A549 (cell line): ENCODE data around the gene CTDSPL. TPM values are rescaled to one million over a fixed set of nuclear protein-coding genes. Genes with fewer than 3 reads are reported as not detected.
A peak's percentile ranks its signal among the peaks of the same experiment; 100 is the strongest.
"Not testable (repeated sequence)": the region's sequence is repeated elsewhere in the genome, so short reads cannot be mapped to it uniquely, and the experiment has no call there.

ENCODE experiments used
- ATAC-seq, 2 experiments: fragments of 200-7000 bp in 1 of 2; fragments of >200 bp in 1 of 2; cut with Nextera tagmentation in 1 of 2; cut with Tn5 transposase in 1 of 2; 3 replicates each; pipeline versions ENCODE4 v1.8.0 to v1.9.1; 2018 to 2020; ENCODE audit warnings: mild to moderate bottlenecking in 1 of 2, moderate library complexity in 1 of 2
- CTCF ChIA-PET: fragments of 300-600 bp; sonication (Branson Sonifier 250); formaldehyde crosslinking; extraction: SDS; loops from one replicate; lab custom pipeline; 2021; ENCODE audit warnings: antibody characterized with exemption, inconsistent platforms; lab: Yijun Ruan, JAX
- POLR2A ChIA-PET: fragments of 350-600 bp; formaldehyde crosslinking; extraction: SDS; loops from one replicate; lab custom pipeline; 2021; ENCODE audit warnings: antibody characterized with exemption, inconsistent platforms; lab: Yijun Ruan, JAX
- DNase-seq, 2 experiments: peaks; one replicate each; pipeline versions ENCODE4 v3.0.0 to v3.0.0-alpha.2; 2011 to 2016; ENCODE audit warnings: low read depth in 1 of 2, low spot score in 1 of 2
- FAIRE-seq: peaks from 2 replicates; lab custom pipeline; 2011; peaks lifted over from hg19 to GRCh38; lab: Jason Lieb, UNC
- H3K27ac ChIP-seq, 2 experiments: fragments of >200 bp; sonication (Bioruptor Twin); formaldehyde crosslinking; 3 replicates each; pipeline ENCODE4 v1.5.1; 2016 to 2017
- H3K4me1 ChIP-seq: fragments of >200 bp; sonication (Bioruptor Twin); formaldehyde crosslinking; 3 replicates; pipeline ENCODE4 v1.6.1; 2016
- H3K4me2 ChIP-seq: fragments of >200 bp; sonication (Bioruptor Twin); formaldehyde crosslinking; 3 replicates; pipeline ENCODE4 v1.6.1; 2016
- H3K4me3 ChIP-seq: fragments of >200 bp; sonication (Bioruptor Twin); formaldehyde crosslinking; 3 replicates; pipeline ENCODE4 v1.5.1; 2016
- H3K9me3 ChIP-seq: fragments of >200 bp; sonication (Bioruptor Twin); formaldehyde crosslinking; 3 replicates; pipeline ENCODE4 v1.6.1; 2016
- BHLHE40 ChIP-seq: IDR thresholded peaks from 2 replicates; pipeline ENCODE4 v1.6.1; 2012; ENCODE audit warnings: low read depth, low read length, inconsistent platforms
- CEBPB ChIP-seq, 2 experiments: fragments of >200 bp in 1 of 2; sonication (Bioruptor Twin) in 1 of 2; formaldehyde crosslinking in 1 of 2; IDR thresholded peaks; 2 replicates each; pipeline ENCODE4 v1.6.1; 2012 to 2016
- CTCF ChIP-seq: fragments of >200 bp; sonication (Bioruptor Twin); formaldehyde crosslinking; IDR thresholded peaks from 3 replicates; pipeline ENCODE4 v1.5.1; 2016
- EHMT2 ChIP-seq: fragments of 200-600 bp; sonication (generic); IDR thresholded peaks from 2 replicates; pipeline ENCODE4 v1.6.1; 2016; ENCODE audit warnings: antibody characterized with exemption, low read depth, mild to moderate bottlenecking, moderate library complexity
- ESRRA ChIP-seq: fragments of 150-350 bp; IDR thresholded peaks from 2 replicates; pipeline ENCODE4 v1.6.1; 2014; ENCODE audit warnings: mild to moderate bottlenecking, low read length, borderline replicate concordance
- FOSB ChIP-seq: fragments of 250-450 bp; sonication (Bioruptor Pico); IDR thresholded peaks from 2 replicates; pipeline ENCODE4 v1.5.0; 2020; ENCODE audit warnings: mild to moderate bottlenecking, moderate library complexity
- FOXS1 ChIP-seq: fragments of 250-450 bp; sonication (Bioruptor Pico); IDR thresholded peaks from 2 replicates; pipeline ENCODE4 v1.5.0; 2020; ENCODE audit warnings: mild to moderate bottlenecking, moderate library complexity
- HOXA7 ChIP-seq: fragments of 250-450 bp; sonication (Bioruptor Pico); IDR thresholded peaks from 2 replicates; pipeline ENCODE4 v1.5.0; 2020; ENCODE audit warnings: mild to moderate bottlenecking, moderate library complexity
- JUN ChIP-seq, 2 experiments: fragments of >200 bp; sonication (Bioruptor Twin); formaldehyde crosslinking; IDR thresholded peaks; 2 replicates in 1 of 2; 3 replicates in 1 of 2; pipeline ENCODE4 v1.6.1; 2016 to 2017
- MAFK ChIP-seq: fragments of 450-650 bp; IDR thresholded peaks from 2 replicates; pipeline ENCODE4 v1.6.1; 2014; ENCODE audit not compliant: partially characterized antibody
- NR3C1 ChIP-seq: fragments of >200 bp; sonication (Bioruptor Twin); formaldehyde crosslinking; IDR thresholded peaks from 3 replicates; pipeline ENCODE4 v1.6.1; 2017
- POLR2A ChIP-seq: IDR thresholded peaks from 2 replicates; pipeline ENCODE4 v1.6.1; 2012; ENCODE audit warnings: mild to moderate bottlenecking, low read length
- POLR2AphosphoS2 ChIP-seq: conservative IDR thresholded peaks from 2 replicates; pipeline ENCODE4 v1.6.1; 2012; ENCODE audit warnings: low read length, improper control_type of control experiment, inconsistent platforms
- RAD21 ChIP-seq, 2 experiments: fragments of >200 bp in 1 of 2; sonication (Bioruptor Twin) in 1 of 2; formaldehyde crosslinking in 1 of 2; IDR thresholded peaks in 1 of 2; conservative IDR thresholded peaks in 1 of 2; 2 replicates in 1 of 2; 3 replicates in 1 of 2; pipeline ENCODE4 v1.6.1; 2012 to 2018; ENCODE audit warnings: inconsistent platforms in 1 of 2
- RARB ChIP-seq: fragments of 250-450 bp; sonication (Bioruptor Pico); IDR thresholded peaks from 2 replicates; pipeline ENCODE4 v1.8.0; 2021; ENCODE audit warnings: mild to moderate bottlenecking, moderate library complexity
- SMC3 ChIP-seq: fragments of >200 bp; sonication (Bioruptor Twin); formaldehyde crosslinking; IDR thresholded peaks from 3 replicates; pipeline ENCODE4 v1.6.1; 2018; ENCODE audit warnings: inconsistent platforms
- TP53 ChIP-seq: fragments of 250-450 bp; sonication (Bioruptor Pico); IDR thresholded peaks from 2 replicates; pipeline ENCODE4 v1.5.0; 2021; ENCODE audit warnings: mild to moderate bottlenecking, moderate library complexity
- USF2 ChIP-seq: fragments of 450-650 bp; IDR thresholded peaks from 2 replicates; pipeline ENCODE4 v1.6.1; 2014; ENCODE audit warnings: antibody characterized with exemption
- ZC3H11A ChIP-seq: fragments of 450-650 bp; IDR thresholded peaks from 2 replicates; pipeline ENCODE4 v1.6.1; 2014; ENCODE audit warnings: antibody characterized with exemption, mild to moderate bottlenecking
- WGBS: methylation state at CpG from one replicate; pipeline ENCODE4 v1.1.6; 2017; ENCODE audit errors: missing lambda C conversion rate; 5-methylcytosine and 5-hydroxymethylcytosine counted together
- polyA plus RNA-seq, 4 experiments: library from polyadenylated mRNA; depleted of rRNA in 3 of 4; stranded (reverse); fragments of >200 nt; fragmentation: RNase III in 1 of 4; extraction: RNeasy Plus Mini Kit Qiagen cat#74134 plus additional on column Dnase treatment in 1 of 4; gene quantifications; 2 replicates in 3 of 4; 3 replicates in 1 of 4; pipeline ENCODE4 v1.2.3, GENCODE V29; 2011 to 2017
- TF ChIP-seq, protein P1 (sequence below): fragments of 250-450 bp; sonication (Bioruptor Pico); IDR thresholded peaks from 2 replicates; pipeline ENCODE4 v1.5.0; 2021; ENCODE audit warnings: mild to moderate bottlenecking, moderate library complexity, borderline replicate concordance

CTDSPL gene
- polyA plus RNA-seq, 2 of the 4 experiments (the other 2 are of a cell fraction), result 9.9 to 35.1 TPM

DNA sequence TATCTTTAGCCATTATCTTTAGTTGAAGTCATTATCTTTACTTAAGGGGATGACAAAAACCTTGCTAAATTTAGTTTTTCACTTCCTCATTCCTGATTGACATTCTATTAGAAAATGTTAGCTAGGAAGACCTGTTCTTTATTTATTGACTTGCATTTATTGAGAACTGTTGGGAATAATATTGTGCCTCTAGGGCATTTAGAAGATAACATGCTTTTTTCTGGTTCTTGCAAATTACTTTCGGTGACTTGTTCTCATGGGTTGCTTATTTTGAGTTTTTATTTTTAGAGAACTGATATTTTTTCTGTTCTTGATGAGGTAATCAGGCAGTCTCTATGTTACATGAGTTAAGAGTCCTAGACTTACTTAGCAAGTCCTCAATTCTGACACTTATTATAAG is 48.3 kb upstream of the CTDSPL start:
- Histone ChIP-seq H3K9me3 (no peaks in the 10 kb centered on the region), H3K27ac (no peak overlapping the region), H3K4me3 (no peak overlapping the region), H3K4me2 (no peak overlapping the region), H3K4me1 (no peaks in the 10 kb centered on the region)
- ChIA-PET CTCF (interaction anchor here (0.8 to 3.3 kb wide), 3 partner anchors 9 to 925 kb away, joined by 3 to 17 read pairs (median 3); no protein-coding TSS in a partner anchor), POLR2A (no interaction called here)
- TF ChIP-seq, protein P1, sequence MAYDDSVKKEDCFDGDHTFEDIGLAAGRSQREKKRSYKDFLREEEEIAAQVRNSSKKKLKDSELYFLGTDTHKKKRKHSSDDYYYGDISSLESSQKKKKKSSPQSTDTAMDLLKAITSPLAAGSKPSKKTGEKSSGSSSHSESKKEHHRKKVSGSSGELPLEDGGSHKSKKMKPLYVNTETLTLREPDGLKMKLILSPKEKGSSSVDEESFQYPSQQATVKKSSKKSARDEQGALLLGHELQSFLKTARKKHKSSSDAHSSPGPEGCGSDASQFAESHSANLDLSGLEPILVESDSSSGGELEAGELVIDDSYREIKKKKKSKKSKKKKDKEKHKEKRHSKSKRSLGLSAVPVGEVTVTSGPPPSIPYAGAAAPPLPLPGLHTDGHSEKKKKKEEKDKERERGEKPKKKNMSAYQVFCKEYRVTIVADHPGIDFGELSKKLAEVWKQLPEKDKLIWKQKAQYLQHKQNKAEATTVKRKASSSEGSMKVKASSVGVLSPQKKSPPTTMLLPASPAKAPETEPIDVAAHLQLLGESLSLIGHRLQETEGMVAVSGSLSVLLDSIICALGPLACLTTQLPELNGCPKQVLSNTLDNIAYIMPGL, result no peak
- no peak for TF ChIP-seq FOXS1
- no peak for TF ChIP-seq EHMT2
- TF ChIP-seq FOSB (CRISPR knock-in tag), result no peak
- TF ChIP-seq CTCF, result no peak
- TF ChIP-seq USF2, result no peak
- TF ChIP-seq RARB (CRISPR knock-in tag), result no peak
- TF ChIP-seq POLR2A, result no peak
- no peak for TF ChIP-seq CEBPB (IDR thresholded peaks at IDR 0.05)
- TF ChIP-seq ESRRA, result no peak
- no peak for TF ChIP-seq MAFK
- no peak for TF ChIP-seq NR3C1
- no peak for TF ChIP-seq TP53 (CRISPR knock-in tag)
- TF ChIP-seq POLR2AphosphoS2, result no peak
- no peak for TF ChIP-seq JUN (IDR thresholded peaks at IDR 0.05)
- WGBS, result 93% methylated on average over 1 of the region's 1 CpG
- DNase-seq (no peak), FAIRE-seq (no peak), ATAC-seq (no peak)

GRCh38 chr3:37814547-37814946 is 47.1 kb upstream of the CTDSPL start:
- Histone ChIP-seq H3K4me3 (no peak overlapping the region), H3K9me3 (no peaks in the 10 kb centered on the region), H3K4me2 (no peak overlapping the region), H3K27ac (no peak overlapping the region)
- 28% methylated on average over 2 of the region's 2 CpGs for WGBS
- DNase-seq (peak in 1 of 2 experiments; percentile 24), FAIRE-seq (no peak)
- ChIA-PET POLR2A (no interaction called here), CTCF (interaction anchor here (0.8 to 3.3 kb wide), 11 partner anchors 9 to 1085 kb away, joined by 3 to 17 read pairs (median 3); no protein-coding TSS in a partner anchor)
- TF ChIP-seq SMC3 (peak; percentile 24; the same call in 1 of the 3 replicates), CTCF (peak; percentile 44), RAD21 (conservative IDR thresholded peaks at IDR 0.05 in 1 of 2, IDR thresholded peaks at IDR 0.05 in 1 of 2) (peak; percentile 35 to 44; a peak in 3 of 5 replicates), BHLHE40 (no peak), ZC3H11A (no peak), HOXA7 (CRISPR knock-in tag) (no peak)
- TF ChIP-seq, all 56 proteins: peak for 3
- peak; percentile 60 to 78; a peak in 4 of 6 replicates for ATAC-seq
- no peaks in the 10 kb centered on the region for H3K4me1 ChIP-seq

DNA sequence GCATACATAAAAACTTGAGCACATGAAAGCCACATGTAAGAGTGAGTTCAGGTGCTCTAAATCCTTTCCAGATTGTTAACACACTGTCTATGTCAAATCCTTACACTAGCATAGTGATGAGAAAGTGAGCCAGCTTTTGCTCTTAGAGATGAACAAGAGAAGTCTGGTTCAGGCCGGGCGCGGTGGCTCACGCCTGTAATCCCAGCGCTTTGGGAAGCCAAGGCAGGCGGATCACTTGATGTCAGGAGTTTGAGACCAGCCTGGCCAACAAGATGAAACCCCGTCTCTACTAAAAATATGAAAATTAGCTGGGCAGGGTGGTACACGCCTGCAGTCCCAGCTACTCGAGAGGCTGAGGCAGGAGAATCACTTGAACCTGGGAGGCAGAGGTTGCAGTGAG is 46.5 kb upstream of the CTDSPL start:
- CTCF ChIA-PET, result interaction anchor here (0.6 to 3.3 kb wide), 13 partner anchors 8 to 1232 kb away, joined by 3 to 17 read pairs (median 3); no protein-coding TSS in a partner anchor

More for the DNA sequence above, 46.5 kb upstream of the CTDSPL start:
- H3K9me3 ChIP-seq, H3K4me1 ChIP-seq, H3K4me3 ChIP-seq, FAIRE-seq, ATAC-seq, POLR2A ChIA-PET, H3K27ac ChIP-seq, DNase-seq, H3K4me2 ChIP-seq: not testable (repeated sequence)
- 86% methylated on average over 7 of the region's 9 CpGs for WGBS
